NB4 (cell line): ENCODE data around the gene IL36RN.
A peak's percentile ranks its signal among the peaks of the same experiment; 100 is the strongest.

Experiments
- DNase-seq: peaks from one replicate; pipeline ENCODE4 v3.0.0; 2010; ENCODE audit warnings: low read depth
- H3K4me3 ChIP-seq: one replicate; pipeline ENCODE4 v1.5.1; 2011; ENCODE audit warnings: mild to moderate bottlenecking, low read depth, low read length, moderate library complexity
- CTCF ChIP-seq: IDR thresholded peaks from one replicate; pipeline ENCODE4 v1.5.1; 2012; ENCODE audit warnings: low read depth, low read length
- MAX ChIP-seq: IDR thresholded peaks from 2 replicates; pipeline ENCODE4 v1.6.1; 2011; ENCODE audit warnings: low read depth, low read length
- MYC ChIP-seq: IDR thresholded peaks from 2 replicates; pipeline ENCODE4 v1.6.1; 2011; ENCODE audit warnings: low read depth, low read length
- POLR2A ChIP-seq: IDR thresholded peaks from 2 replicates; pipeline ENCODE4 v1.6.1; 2011; ENCODE audit warnings: mild to moderate bottlenecking; ENCODE audit not compliant: insufficient read length; ENCODE audit errors: extremely low read depth

The IL36RN gene

DNA sequence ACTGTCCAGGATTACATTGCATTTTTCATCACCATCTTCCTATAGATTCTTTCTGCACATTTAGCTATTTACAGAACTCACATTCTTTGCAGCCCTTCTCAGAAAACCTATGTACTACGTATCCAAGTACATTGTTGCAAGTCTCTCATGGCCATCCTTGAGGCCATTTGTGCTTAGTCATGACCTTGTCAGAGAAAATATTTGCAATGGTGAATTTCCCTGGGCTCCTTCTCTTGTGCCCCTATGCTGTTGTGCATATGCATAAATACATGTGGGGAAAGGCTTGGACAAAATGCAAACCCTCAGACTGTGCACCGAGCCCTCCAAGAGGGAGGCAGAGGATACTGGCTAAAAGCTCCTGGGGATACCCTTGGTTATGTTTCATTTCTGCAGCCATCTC lies 34.2 kb upstream of the IL36RN start:
- no peak overlapping the region for H3K4me3 ChIP-seq
- TF ChIP-seq POLR2A (no peak), MYC (no peak), CTCF (no peak), MAX (no peak)
- DNase-seq: no peak

DNA sequence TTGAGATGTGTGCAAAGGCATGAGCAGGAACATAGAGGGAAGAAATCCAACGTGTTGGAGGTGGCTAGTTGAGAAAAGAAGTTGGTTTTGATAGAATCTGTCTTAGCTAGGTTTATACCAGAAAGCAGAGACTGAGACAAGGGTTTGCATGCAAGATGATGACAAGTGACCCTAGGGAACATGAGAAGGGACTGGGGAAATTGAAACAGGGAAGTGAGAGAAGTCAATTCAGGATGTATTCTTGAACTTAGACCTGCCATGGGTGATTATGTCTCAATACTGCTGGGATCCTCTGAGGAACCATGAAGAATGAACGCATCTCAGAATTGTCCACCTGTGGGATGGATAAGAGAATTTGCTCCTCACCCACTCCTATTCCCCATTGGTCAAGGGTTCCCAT lies 33.3 kb upstream of the IL36RN start:
- peak; percentile 40 for DNase-seq
- H3K4me3 ChIP-seq: no peak overlapping the region
- TF ChIP-seq CTCF (no peak), MAX (no peak), POLR2A (no peak), MYC (no peak)

GRCh38 chr2:113027691-113028090 lies 31.3 kb upstream of the IL36RN start:
- TF ChIP-seq CTCF (no peak), MAX (no peak)
- H3K4me3 ChIP-seq: no peak overlapping the region
- no peak for DNase-seq

GRCh38 chr2:113028112-113028511 lies 30.9 kb upstream of the IL36RN start:
- no peak overlapping the region for H3K4me3 ChIP-seq
- TF ChIP-seq POLR2A (no peak), CTCF (no peak), MAX (no peak), MYC (no peak)

DNA sequence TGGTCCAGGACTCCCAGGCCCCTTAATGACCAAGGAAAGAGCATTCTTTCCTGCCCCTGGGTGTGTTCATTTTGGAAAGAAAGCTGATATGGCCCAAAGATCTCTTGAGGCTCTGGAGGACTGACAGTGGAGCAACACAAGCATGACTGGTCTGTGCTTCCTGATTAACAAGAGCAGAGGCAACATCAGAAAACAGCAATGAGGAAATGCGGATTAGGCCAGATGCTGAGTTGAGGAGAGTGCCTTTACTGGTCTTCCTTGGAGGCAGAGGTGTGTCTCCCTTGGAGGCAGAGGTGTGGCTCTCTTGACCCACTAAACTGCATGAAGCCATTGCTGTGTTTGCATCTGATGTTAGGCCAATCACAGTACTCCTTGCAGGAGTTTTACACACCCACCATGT lies 26.3 kb upstream of the IL36RN start:
- H3K4me3 ChIP-seq: no peak overlapping the region
- DNase-seq: peak; percentile 5
- TF ChIP-seq POLR2A (no peak), CTCF (no peak), MYC (no peak), MAX (no peak)

More at GRCh38 chr2:113028112-113028511, 30.9 kb upstream of the IL36RN start:
- DNase-seq: no peak

GRCh38 chr2:113034016-113034415 lies 25.0 kb upstream of the IL36RN start:
- DNase-seq: no peak

More at GRCh38 chr2:113034016-113034415, 25.0 kb upstream of the IL36RN start:
- no peak for TF ChIP-seq MAX
- no peak for TF ChIP-seq MYC
- no peak for TF ChIP-seq CTCF
- TF ChIP-seq POLR2A: no peak
- no peak overlapping the region for H3K4me3 ChIP-seq
